Stimulated activated CD4-positive, alpha-beta T cell treated with anti-CD3 and anti-CD28 coated beads, Interleukin-4, amount 100 ng/mL, for 4 hours (primary cell): ENCODE data around the gene THSD4.

Experiments used
- DNase-seq, 2 experiments: peaks; one replicate each; pipeline ENCODE4 v3.0.0-alpha.2; 2020

Gene THSD4

DNA sequence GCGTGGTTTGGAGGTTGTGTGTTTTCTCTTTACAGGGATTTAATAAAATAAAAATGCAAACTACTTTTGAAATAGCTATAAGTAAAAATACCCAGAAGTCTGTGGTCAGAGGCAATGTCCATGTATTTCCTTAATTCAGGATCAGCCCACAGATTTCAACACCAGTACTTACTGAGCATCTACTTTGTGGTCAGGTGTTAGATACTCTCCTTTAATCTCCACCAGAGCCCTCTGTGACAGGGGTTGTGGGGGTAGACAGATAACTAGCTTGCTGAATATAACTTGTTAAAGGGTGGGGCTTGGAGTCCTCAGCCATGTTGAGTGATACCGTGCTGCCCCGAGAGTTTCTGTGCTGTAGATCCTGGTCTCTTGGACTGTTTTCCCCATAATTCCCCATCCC lies 451.0 kb downstream of the THSD4 start:
- DNase-seq = no peak

DNA sequence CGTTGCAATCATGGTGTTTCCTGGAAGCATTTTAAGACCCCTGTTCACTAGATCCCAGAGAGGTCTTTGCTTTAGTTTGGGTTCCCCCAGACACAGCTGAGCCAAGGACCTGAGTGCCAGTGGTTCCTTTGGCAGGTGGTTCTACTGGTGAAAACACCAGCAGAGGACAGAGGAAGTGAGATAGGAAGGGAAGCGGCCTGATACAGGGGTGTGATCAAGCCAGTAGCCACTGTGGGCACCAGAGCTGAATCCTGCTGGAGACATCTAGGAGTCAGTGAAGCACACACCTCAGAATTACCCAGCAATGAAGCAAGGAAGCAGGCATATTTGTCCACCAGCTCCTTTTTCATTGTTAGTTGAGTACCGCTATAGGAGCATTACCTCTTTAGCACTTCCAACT lies 451.9 kb downstream of the THSD4 start:
- DNase-seq = no peak

DNA sequence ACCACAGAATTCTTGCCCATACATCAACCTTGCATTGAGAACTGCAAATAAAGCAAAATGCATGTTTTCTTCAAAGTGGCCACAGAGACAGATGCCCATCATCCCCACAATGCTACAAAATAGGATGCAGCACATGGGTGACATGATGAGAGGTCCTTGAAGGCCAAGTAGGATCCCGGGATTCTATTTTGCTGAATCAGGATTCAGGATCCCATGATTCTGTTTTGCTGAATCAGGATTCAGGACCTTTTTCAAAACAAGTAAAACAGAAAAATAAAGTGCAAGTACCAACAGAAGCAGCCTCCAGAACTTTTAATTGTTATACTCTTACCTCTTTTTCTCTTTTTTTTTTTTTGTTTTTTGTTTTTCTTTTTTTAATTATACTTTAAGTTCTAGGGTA lies 453.0 kb downstream of the THSD4 start:
- no peak for DNase-seq

DNA sequence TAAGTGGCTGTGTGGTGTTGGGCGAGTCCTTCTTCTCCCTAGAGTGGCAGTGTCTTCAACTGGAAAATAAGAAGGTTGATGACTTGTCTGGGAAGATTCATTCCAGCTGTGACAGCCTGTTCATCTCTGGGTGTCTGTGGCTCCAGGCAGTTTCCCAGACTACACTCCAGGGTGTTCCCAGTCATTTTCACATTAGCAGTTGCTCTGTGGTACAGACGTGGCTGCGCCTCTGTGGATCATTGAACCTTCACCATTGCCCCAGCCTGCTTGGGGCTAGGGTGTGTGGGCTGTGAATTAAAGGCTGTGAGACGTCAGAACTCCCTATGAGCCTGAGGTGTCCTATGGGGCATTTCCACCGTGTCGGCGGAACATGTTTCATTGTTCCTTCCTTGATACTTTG lies 455.5 kb downstream of the THSD4 start:
- DNase-seq = no peak

DNA sequence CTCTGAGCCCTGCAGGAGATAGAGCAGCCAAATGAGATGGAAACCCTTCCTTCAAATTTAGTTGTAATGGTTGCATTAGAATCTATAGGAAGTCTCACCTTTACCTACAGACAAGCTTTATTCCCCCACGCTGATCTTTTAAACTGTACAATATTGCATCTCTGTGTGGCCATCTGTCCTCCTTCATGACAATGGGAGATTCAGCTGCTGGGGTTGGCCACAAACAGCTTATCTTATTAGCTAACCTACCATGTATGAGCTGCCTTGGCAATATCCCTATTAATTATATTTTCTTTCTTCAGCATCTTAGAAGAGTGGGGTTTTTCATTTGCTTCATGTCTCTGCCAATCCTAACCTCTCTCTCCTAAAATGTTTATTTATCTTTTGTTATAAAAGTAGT lies 456.4 kb downstream of the THSD4 start:
- DNase-seq = no peak

DNA sequence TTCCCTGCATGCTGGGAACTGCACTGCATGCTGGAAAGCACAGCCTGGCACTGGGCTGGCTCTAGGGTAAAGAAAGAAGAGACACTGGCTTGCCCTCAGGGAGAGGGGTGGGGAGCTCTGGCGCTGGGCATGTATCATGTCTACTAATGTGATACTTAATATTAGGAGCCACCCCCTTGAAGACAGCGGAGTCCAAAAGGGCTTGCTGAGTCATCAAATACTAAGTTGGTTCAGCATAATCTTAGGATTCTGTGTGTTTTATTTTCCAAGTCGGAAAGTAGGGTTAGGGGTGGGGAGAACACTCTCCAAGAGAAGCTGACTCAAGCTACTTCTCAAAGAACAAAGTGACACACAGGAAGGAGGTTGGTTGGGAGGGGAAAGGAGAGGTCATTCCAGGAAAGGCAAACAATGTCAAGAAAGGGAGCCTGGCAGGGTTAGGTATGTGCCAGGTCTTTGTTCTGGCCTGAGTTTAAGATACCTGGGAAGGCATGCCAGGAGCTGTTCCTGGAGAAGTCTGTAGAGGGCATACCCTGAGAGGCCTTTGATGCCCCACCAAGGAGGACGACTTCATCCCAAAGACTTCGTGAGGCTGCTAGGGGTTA lies 457.3 kb downstream of the THSD4 start:
- no peak for DNase-seq

DNA sequence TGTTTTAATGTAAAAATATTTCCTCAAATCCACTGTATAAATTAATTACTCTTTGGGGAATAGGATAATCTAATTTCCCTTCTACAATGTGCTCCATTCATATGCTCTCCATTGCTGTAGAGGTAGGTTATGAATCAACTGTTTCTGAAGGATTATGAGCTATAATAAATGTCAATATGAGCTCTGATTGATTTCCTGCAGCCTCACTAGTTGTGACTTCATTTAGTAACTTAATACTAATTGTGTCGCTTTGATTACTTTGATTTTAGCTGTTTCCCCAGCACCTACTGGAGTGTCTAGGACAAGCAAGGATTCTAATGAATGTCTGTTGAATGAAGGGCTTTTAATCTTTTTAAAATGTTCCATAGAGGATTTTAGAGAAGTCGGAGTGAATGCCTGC lies 458.3 kb downstream of the THSD4 start:
- DNase-seq = no peak

DNA sequence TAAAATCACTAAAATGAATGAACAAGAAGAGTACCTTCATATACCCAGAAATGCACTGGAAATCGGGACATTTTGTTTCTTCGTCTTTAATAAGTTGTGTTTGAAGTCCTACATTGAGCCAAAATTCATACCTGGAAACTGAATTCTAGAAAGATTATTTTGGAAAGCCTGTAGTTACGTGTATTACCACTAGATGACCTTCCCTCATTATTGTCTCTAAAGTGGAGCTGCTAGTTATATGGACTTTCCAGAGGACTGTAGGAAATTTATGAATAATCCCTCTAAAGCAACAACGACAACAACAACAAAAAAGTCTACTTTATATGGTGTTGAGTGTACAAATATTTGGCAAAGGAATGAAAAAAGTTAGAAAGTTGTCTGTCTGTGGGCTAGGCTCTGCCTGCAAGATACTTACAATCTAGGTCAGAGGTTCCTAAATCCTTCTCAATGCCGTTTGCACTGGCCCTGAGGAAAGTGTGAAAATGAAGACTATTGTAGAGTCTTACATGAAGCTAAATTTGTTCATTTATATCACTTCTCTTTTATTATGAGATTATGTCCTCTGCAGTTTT lies 460.3 kb downstream of the THSD4 start:
- no peak for DNase-seq

DNA sequence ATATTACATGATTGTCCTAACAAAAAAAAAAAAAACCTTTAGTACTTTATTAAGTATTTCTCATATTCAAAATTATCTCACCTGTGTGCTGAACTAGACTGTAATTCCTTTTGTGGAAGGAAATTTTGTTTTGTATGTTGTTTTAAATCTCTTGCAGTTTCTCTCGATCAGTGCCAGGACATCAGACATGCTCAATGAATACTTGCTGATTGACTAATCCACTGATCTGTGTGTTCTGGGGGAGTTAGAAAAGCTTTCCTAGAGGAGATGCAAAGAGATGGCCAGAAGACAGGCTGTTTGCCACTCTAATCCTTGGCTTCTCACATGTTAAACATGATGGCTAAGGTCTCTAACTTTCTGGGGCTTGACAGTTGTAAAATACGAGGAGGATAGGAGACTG lies 461.8 kb downstream of the THSD4 start:
- no peak for DNase-seq

DNA sequence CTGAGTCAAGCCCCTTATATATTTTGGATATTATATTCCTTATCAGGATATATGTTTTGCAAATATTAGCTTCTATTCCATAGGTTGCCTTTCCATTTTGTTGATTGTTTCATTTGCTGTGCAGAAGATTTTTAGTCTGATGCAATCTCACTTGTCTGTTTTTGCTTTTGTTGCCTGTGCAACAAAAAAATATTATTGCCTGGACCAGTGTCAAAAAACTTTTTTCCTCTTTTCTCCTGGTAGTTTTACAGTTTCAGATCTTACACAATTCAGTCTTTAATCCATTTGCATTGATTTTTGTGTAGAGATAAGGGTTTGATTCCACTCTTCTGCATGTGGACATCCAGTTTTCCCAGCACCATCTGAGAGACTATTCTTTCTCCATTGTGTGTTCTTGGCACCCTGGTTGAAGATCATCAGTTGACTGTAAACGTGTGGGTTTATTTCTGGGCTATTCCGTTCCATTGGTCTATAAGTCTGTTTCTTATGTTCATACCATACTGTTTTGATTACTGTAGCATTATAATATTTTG lies 466.2 kb downstream of the THSD4 start:
- DNase-seq = no peak

DNA sequence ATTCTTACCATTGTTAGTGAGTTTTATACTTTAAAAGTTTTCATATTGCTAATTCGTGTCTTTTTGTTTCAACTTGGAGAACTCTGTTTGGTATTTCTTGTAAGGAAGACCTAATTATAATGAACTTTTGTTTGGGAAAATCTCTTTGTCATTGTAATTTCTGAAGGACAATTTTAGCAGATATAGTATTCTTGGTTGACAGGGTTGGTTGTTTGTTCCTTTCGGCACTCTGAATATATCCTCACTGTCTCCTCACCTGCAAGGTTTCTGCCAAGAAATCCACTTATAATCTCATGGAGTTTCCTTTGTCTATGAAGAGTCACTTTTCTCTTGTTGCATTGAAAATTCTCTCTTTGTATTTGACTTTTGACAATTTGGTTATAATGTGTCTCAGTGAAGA lies 469.9 kb downstream of the THSD4 start:
- no peak for DNase-seq

DNA sequence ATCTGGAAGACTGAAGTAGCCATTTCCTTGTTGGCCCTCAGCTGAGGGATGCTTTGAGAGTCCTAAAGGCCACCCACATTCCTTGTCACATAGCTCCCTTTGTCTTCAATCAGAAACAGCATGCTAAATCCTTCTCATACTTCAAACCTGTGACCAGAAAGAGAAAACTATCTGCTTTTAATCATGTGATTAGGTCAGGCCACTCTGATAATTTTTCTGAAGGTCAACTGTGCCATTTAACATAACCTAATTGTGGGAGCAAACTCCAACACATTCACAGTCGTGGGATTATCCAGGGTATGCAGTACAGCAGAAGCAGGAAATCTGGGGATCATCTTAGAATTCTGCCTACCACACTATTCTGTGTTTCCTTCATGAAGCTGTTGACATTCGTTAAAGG lies 471.2 kb downstream of the THSD4 start:
- no peak for DNase-seq

DNA sequence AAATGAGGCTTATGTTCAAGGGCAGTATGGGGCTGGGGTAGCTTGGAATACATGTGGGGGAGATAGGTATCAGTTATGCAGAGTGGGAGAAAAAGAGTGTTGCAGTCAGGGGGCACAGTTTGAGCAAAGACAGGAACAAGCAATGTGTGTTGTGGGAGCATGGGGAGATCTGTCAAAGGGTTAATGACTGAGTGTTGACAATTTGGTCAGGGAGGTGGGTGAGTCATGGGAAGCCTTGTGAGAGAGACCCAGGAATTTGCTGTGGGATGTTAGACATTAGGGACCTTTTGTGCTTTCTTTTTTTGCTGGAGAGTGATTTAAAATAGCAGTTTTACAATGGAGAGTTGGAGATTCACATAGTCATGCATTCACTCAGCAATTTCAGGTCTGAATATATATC lies 473.5 kb downstream of the THSD4 start:
- no peak for DNase-seq

DNA sequence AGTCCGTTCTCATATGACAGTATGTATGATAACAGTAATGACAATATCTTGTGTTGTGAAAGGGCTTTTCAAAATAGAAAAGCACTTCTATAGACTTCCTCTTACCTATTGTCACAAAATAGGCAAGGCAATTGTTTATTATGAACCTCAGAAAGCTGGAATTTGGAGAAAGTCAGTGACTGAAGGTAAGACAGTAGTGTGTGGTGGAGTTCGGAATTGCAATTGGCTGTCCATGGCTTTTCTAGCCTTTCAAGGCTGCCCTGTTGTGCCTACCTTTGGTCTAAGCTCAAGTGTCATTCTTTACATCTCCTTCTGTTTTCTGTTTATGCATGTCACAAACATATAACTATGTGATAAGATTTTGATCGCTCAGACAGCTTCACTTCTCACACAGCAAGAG lies 475.8 kb downstream of the THSD4 start:
- no peak for DNase-seq

DNA sequence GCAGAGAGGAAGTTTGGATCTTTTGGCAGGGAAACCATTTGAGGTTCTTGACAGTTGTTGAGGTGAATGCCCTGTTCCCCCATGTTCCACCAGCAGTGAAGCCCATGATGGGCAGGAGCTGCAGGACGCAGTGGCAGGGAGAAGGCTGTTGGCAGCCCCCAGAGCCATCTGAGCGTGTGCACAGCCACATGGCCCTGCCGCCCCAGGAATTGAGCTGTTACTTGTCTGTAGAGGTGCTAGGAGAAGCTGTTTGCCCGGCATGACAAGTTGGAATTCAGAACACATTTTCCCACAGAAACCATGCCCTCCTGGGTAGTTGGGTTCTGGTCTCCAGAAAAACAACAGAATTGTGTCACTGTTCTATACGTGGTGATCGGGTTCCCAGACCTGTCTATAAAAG lies 476.9 kb downstream of the THSD4 start:
- no peak for DNase-seq

DNA sequence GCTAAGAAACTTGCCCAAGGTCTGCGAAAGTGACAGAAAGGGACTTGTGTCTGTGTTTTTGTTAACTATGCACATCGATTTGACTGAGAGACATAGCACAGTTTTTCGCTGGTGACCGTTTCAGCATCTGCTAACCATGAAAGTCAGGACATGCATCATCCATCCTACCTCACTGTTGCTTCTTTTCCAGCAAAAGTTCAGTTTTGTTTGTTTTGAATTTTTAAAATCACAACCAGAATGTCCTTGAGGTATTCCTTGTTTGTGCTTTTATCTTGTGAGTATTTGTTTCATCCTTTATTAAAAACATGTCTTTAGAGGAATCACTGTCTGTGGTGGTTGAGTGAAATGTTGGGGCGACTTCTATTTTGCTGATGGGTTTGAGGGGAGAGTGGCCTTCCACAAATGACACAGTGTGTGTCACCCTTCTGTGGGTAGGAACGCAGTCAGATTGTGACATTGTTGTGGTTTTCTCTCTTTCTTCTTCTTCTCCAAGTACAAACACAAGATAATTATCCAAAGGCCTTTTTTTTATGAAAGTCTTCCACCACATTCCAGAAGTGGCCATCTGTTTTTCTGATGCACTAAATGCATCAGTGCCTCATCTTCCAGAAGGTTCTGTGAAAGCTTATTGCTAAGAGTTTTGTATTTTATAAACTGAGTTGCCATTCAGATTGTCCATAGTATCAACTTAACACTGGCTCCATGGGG lies 480.7 kb downstream of the THSD4 start:
- no peak for DNase-seq

DNA sequence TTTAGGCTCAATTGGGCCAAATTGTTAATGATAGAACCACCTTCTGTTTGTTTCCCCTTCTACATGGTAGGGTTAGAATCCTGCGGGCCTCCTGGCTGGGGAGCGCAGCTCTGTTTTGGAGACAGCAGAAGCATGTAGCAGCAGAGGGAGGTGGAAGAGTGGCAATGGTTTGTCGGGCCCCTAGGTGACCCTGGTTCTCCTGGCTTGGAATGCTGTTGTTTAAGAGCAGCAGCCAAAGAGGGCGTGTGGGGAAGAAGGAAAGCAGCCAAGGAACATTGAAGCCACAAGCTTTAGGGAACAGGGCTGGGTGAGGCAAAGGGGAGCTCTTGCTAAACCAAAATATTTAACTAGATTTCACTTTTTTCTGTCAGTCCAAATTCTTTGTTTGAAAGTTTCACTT lies 481.4 kb downstream of the THSD4 start:
- DNase-seq = no peak

DNA sequence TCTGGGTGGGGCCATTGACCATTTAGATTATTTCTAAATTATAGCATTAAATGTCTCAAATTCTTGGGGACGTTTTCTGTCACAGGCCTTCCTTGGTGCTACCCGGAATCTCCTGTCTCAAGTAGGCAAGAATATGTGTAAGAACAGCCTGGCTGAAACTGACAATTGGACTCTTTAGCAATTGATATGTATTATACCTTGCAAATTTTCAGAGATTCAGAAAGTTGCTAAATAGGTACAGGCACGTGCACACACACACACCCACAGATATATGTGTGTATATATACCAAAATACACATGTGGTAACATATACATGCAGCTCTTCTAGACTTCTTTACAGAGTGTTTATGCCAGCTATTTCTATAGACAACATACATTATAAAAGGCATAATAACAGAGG lies 481.9 kb downstream of the THSD4 start:
- DNase-seq = no peak

DNA sequence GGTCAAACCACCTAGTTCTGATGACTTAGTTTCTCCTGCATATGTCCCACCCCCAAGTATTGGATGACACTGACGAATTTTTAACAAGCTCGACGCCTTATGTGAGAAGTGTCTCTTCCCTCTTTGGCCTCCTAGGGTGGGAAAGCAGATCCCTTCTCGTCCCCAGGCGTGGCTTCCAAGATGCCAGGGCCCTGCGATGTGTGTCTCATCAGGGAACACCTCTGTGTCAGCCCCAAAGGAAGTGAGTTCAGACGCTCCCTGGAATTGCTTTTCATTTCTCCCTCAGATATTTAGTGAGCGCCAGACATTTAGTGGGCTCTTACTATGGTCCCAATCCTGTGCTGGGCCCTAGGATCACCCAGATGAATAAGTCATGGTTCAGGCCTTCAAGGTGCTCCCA lies 482.4 kb downstream of the THSD4 start:
- no peak for DNase-seq

DNA sequence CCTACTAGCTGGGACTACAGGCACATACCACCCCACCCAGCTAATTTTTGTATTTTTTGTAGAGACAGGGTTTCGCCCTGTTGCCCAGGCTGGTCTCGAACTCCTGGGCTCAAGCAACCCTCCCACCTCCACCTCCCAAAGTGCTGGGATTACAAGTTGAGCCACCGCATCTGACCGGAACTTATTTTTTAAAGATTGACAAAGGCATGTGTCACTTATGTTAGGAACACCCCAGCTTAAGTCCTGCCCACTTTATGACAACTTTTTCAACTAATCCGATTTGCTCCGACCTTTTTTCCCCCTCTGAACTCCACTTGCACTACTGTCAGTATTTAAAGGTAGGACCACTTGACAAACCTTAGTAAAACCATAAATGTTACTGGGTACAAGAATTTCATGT lies 483.5 kb downstream of the THSD4 start:
- DNase-seq = no peak

DNA sequence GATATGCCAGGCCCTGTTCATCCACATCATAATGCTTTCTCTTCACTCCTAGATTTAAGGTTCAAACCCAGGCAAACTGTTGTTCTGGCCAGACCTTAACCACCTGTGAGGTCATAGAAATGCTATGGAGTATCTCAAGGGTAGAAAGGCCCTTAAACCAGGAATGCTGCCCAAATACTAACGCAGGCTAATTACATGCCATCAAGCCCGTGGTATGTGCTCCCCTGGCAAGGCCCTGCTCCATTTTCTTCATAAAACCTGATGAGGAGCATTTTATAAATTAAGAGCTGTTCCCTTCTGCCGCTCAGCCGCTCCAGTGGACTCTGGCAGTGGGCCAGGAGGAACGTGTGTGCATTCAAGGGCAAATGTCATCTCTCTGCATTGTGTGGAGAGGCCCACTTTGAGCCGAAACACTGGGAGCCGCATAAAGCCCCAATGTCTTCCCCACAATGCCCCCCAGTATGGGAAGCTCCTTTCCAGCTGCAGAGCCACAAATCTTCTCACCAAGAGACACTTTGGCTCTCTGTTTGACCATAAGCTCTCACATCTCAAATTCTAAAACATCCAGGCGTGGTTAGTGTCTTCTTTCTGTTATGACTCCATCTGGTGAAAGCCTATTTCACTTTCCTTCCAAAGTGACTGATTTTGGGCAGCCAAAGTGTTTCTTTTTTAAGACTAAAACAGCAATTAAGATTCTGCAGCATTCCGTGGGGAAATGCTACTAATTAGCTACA lies 484.3 kb downstream of the THSD4 start:
- no peak for DNase-seq

DNA sequence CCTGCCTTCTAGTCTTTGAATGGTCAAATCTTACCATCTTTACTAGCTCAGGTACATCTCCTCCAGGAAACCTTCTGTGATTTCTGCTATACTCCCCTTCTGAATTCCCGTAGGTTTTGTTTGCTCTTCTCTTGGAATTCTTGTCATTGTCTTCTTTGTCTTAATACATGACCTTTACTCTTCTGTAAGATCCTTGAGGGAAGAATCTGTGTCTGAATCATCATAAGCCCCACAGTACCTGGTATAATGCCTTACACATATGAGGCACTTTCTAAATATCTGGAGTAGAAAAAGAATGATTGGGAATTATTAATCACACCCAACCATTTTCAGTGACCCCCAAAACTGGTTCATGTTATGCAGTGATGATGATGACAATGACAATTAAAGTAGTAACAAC lies 485.0 kb downstream of the THSD4 start:
- no peak for DNase-seq

DNA sequence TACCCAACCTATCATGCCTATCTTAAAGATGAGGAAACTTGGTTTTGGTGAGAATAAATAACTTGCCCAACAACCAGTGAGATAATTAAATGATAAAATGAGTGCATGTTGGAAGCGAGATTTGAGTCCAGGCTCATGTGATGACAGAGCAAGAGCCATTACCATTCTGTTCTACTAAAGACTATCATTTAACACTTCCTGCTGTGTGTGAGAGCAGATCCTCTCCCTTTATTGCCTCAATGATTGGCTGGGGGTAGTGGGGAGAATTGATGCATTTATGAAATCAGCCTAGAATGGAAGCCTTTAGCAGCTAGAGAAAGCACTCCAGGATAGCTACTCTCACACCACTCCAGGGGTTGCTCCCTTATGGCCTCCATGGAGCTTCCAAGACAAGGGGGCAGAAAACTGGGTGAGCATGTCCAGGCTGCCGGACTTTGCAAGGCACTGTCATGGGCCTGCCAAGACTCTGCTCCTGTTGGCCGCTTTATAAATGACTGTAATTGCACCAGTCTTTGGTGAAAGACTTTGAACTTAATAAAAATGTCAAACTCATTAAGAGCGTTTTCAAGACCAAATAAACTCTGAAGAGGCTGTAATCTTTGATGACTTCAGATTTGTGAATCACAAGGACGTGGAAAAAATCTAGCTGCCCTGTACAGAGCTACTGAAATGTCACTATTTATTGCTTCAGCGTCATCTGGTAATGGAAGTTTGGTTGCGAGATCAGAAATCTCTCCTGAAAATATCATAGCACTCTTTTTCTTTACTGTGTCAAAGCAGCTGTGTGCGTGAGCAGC lies 486.0 kb downstream of the THSD4 start:
- DNase-seq = no peak
